GM11168 (cell line): ENCODE results near the gene MYNN.
"Not testable (repeated sequence)": the region's sequence is repeated elsewhere in the genome, so short reads cannot be mapped to it uniquely, and the experiment has no call there.

ENCODE experiments used
- in situ Hi-C: fragments of 300-500 bp; cut with MboI; formaldehyde crosslinking; loops from one replicate; pipeline ENCODE4 v1.12.0; 2022; ENCODE audit warnings: low sequenced_read_pairs; ENCODE audit not compliant: unreplicated experiment

MYNN gene

DNA sequence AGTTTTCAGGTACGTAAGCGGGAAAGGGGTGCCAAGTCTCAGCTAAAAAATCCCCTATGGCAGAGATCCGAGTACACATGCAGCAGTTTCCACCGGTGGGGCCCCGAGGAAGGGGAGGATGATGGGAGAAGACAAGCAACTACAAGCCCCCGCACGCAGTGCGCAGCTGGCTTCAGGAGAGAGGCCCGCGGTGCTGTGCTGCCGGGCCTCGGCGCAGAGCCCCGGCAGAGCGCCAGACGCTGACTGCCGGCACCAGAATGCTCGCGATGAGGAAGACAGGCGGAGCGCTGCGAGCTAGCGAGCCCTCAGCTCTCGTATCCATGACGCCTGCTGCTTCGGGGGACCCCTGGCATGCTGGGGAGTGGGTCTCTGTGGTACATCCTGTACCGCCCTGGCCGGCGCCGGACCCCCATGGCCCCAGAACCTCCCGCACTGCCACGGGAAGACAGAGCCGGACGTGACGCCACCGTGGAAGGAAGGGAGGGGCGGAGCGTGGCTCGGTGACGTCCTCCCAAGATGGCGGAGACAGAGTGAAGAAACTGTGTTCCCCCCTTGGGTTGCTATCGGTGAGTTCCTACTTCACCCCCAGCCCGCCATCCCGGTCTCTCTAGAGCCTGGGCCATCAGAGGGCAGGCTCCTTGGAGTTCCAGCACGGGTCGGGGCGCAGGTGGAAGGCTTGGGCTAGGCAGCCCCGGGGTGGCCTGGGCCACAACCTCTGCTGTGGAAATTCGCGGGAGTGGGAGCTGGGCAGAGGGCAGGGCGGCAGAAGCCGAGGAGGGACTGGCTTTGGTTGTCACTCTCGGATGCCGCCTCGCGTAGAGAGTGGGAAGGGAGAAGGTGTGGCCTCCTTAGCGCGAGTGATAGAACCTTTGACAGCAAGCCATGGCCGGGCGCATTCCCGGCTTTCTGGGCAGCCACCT, at the start of gene MYNN:
Gene MYNN, plus strand, starts transcription at position 500 of the 920 bp plus-strand sequence. CDS start 900 bp downstream, outside the sequence.
- in situ Hi-C loops = no loop called here

- in situ Hi-C loops = not testable (repeated sequence)
Observed at GRCh38 chr3:169731857-169732256, 41.3 kb upstream of the MYNN start.

DNA sequence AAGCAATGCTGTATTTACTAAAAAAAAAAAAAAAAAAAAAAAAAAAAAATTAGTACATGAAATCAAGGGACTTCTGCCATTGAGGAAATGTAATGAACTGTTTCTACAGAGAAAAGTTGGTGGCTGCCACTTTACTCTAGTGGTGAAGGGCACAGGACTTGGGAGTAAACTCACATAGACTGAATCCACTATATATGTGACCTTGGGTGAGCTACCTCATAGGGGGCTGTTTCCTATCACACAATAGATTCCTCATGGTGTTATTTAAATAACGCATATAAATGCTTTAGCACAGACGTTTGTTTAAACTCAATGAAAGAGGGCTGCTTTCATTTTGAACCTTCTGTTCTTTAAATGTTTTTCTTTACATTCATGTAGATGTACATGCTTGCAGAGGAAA, 34.1 kb upstream of the MYNN start:
- in situ Hi-C loops = no loop called here

- in situ Hi-C loops = no loop called here
Observed at GRCh38 chr3:169744366-169745054, 28.7 kb upstream of the MYNN start.

GRCh38 chr3:169746924-169747323, 26.3 kb upstream of the MYNN start:
- in situ Hi-C loops = no loop called here

GRCh38 chr3:169748670-169749069, 24.5 kb upstream of the MYNN start:
- in situ Hi-C loops = no loop called here

GRCh38 chr3:169750665-169751064, 22.5 kb upstream of the MYNN start:
- in situ Hi-C loops = no loop called here

DNA sequence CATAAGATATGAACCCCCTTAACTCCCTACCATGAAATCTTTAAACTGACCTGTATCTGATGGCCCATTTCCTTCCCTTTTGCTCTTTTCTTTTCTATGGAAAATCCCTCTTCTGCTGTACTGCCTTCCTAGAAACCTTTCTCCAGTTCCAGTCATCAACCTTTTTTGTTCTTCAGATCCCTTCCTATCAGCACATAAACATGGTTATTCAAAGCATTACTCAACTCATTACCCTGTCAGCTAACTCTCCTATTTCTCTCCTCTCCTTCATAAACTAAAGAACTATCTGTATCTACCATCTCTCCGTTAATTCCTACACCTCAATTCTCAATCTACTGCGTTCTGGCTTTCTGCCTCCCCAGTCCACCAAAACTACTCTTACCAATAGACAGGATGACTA, 21.3 kb upstream of the MYNN start:
- in situ Hi-C loops = no loop called here

DNA sequence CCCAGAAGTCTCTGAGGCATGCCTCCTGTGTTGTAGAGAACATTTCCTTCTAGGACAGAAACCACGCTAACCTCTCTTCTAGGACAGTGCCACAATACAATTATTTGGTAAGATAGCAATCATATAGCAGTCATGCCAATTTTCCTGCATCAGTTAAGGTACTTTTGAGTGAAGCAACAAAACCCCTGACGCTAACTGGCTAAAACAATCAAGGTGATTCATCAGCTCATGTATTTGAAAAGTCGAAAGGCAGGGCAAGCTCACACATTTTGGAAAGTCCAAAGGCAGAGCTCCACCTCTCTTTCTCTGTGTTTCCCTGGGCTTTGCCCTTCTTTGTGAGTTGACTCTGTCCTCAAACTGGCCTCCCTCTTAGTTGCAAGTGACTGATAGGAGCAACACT, 18.5 kb upstream of the MYNN start:
- in situ Hi-C loops = no loop called here

DNA sequence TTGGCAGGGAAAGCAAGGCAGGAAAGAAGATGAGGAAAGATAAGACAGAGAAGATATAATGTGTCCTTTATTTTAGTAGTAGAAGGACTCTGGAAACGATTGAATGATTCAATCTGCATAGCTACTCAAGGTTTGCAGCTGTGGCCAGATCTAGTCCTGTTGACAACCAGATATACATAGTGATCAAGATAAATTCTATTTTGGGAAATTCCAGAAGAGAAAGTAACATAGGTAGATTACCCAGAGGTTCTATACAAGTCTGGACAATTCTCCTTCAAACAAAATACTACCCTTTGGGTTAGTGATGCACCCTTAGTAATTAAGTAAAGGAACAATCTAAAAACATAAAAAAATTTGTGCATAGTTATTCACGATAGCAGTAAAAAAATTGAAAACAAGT, 17.7 kb upstream of the MYNN start:
- in situ Hi-C loops = no loop called here

- in situ Hi-C loops = no loop called here
Observed at GRCh38 chr3:169758359-169758994, 14.7 kb upstream of the MYNN start.

GRCh38 chr3:169759256-169759655, 13.9 kb upstream of the MYNN start:
- in situ Hi-C loops = no loop called here

DNA sequence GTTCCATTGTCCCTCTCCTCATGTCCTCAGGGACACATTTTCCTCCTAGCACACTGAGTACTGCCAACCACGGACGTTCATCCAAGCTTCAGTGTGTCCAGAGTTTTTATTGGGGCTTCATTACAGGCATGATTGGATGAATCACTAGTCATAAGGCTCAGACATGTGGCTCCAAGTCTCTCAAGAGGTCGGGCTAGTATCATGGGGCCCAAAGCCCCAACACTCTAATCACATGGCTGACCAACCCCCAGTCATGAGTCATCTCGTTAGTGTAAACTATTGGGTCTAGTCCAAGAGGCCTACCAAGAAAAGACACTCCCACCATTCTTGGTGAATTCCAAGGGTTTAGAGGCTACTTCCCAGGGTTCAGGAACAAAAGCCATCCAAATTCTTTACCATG, 12.7 kb upstream of the MYNN start:
- in situ Hi-C loops = no loop called here

DNA sequence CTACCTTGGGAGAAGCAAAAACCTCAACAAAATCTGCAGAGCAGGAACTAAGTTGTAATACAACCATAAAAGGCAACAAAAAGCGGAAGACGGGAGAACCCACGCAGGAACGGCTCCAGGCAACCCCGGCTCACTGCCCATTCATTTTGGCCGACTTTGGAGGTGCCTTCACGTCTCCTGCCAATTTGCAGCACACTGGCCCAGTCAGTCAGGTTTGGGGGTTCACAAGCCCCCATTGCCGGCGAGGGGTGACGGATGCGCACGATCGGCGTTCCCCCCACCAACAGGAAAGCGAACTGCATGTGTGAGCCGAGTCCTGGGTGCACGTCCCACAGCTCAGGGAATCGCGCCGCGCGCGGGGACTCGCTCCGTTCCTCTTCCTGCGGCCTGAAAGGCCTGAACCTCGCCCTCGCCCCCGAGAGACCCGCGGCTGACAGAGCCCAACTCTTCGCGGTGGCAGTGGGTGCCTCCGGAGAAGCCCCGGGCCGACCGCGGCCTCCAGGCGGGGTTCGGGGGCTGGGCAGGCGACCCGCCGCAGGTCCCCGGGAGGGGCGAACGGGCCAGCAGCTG, 8.8 kb upstream of the MYNN start:
- in situ Hi-C loops = no loop called here

GRCh38 chr3:169764882-169765612, 8.1 kb upstream of the MYNN start, which contains the start of gene TERC:
TERC (minus strand) TSS chr3:169765060.
- in situ Hi-C loops = no loop called here

DNA sequence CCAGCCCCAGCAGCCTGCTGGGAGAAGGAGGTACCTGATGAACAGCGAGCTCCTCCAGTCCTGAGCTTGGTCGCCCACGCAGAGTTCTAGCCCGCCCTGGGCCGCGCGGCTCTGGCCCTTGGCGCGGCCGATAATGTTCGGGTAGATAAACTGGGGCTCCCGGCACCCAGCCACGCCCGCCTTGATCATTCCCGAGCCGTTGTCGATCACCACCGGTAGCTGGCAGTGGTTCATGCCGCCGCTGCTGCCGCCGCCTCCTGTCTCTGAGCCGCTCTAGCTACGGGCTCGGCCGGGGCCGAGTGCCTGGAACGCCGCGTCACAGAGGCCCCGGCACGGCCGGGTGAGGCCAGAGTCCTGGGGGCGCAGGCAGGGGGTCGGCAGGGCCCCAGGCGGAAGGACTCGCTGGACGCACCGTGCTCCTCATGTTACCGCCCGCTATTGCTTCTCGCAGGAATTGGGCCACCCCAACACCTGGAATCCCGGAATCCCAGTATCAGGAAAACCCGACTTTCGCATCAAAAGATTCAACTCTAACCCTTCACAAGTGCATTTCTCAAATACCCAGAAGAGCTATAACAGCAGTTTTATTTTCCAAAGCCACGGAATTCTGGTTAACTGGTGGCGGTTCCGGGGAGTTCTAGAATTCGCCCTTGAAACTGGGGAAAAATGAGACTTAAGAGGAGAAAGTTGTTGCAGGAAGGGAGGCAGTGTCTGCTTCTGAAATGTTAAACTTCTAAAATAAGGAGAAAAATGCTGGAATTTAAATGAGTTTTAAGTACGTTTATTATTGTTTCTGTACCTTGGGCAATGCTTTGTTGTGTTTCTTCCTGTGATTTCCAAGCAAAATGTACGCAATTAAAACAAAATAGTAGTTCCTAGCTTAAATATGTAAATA, 3.7 kb upstream of the MYNN start, which contains the start of gene ACTRT3:
Gene ACTRT3, minus strand, starts transcription at position 275 of the 895 bp plus-strand sequence. Its CDS starts 41 bp downstream, at position 234.
- in situ Hi-C loops = no loop called here

DNA sequence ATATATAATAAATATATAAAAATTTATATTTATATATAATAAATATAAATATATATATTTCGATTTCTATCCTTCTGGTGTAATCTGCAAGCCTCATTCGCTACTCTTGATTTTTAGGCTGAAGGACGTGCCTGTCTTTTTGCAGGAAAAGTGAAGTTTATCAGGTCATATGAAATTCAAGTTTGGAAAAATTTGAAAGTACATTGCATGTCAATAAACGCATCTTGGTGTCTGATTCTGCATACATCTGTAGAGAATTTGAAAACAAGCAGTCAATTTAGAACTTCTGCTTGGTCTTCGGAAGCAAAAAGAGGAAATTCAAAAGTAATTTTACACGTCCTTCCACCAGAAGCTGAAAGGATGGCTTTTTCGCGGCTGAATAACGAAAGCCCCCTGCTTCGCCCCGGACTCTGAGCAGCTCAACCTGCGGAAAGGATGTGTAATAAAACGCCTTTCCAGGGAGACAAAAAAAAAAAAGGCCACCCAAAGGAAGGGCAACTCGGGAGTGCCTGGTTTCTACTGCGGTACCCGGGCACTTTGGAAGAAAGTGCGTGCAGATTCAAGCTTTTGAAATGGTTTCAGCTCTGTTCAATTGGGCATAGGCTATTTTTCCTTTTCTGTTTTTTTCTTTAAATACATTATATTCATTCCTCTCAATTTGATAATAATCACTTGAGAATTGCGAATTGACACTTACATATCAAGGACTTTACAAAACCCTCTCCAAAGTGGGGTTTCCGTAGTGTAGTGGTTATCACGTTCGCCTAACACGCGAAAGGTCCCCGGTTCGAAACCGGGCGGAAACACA, 1.5 kb upstream of the MYNN start:
- in situ Hi-C loops = no loop called here

- in situ Hi-C loops = no loop called here
Observed at GRCh38 chr3:169772305-169772896, 795 bp upstream of the MYNN start.
